WTC11 (cell line): ENCODE measurements around the gene DENND5A. TPM values are rescaled to one million over a fixed set of nuclear protein-coding genes. Genes with fewer than 3 reads are reported as not detected.

Experiments used
- ATAC-seq: fragments of 200-7000 bp; cut with Tn5 transposase; 2 replicates; pipeline ENCODE4 v1.10.0; 2021; ENCODE audit warnings: mild to moderate bottlenecking, moderate library complexity
- CTCF ChIA-PET: fragments of 300-600 bp; sonication (Branson Sonifier 250); formaldehyde crosslinking; loops from one replicate; lab custom pipeline; 2021; ENCODE audit warnings: antibody characterized with exemption; lab: Charles Lee
- POLR2A ChIA-PET: fragments of 350-600 bp; sonication (Branson Sonifier 250); formaldehyde crosslinking; loops from one replicate; lab custom pipeline; 2021; ENCODE audit warnings: antibody characterized with exemption; lab: Charles Lee
- DNase-seq: peaks from one replicate; pipeline ENCODE4 v3.0.0; 2021; ENCODE audit warnings: low spot score
- H3K27ac Mint-ChIP-seq: 2 replicates; pipeline ENCODE4 v1.8.0; 2021; ENCODE audit warnings: mixed read lengths
- H3K27me3 Mint-ChIP-seq: 2 replicates; pipeline ENCODE4 v1.8.0; 2021; ENCODE audit warnings: low read depth, mild to moderate bottlenecking, moderate library complexity, mixed read lengths
- H3K36me3 Mint-ChIP-seq: 2 replicates; pipeline ENCODE4 v1.8.0; 2021; ENCODE audit warnings: mixed read lengths
- H3K4me1 Mint-ChIP-seq: 2 replicates; pipeline ENCODE4 v1.8.0; 2022; ENCODE audit warnings: mixed read lengths
- H3K4me3 Mint-ChIP-seq: 2 replicates; pipeline ENCODE4 v1.8.0; 2021; ENCODE audit warnings: mild to moderate bottlenecking, moderate library complexity, mixed read lengths
- H3K9me3 Mint-ChIP-seq: 2 replicates; pipeline ENCODE4 v1.8.0; 2021; ENCODE audit warnings: mixed read lengths
- ATF6 ChIP-seq: sonication (generic); formaldehyde crosslinking; IDR thresholded peaks from 2 replicates; pipeline ENCODE4 v1.8.1; 2023; ENCODE audit warnings: mild to moderate bottlenecking, missing genetic modification reagents
- E2F1 ChIP-seq: sonication (generic); formaldehyde crosslinking; IDR thresholded peaks from 2 replicates; pipeline ENCODE4 v1.8.0; 2022; ENCODE audit warnings: mild to moderate bottlenecking, missing genetic modification reagents
- HMGXB4 ChIP-seq: sonication (generic); formaldehyde crosslinking; IDR thresholded peaks from 2 replicates; pipeline ENCODE4 v1.8.1; 2023; ENCODE audit warnings: mild to moderate bottlenecking, moderate library complexity, missing genetic modification reagents
- IRF2 ChIP-seq: sonication (generic); formaldehyde crosslinking; IDR thresholded peaks from 2 replicates; pipeline ENCODE4 v1.8.0; 2022; ENCODE audit warnings: low read depth, missing genetic modification reagents, borderline replicate concordance
- MXD4 ChIP-seq: fragments of 250-450 bp; sonication (Bioruptor Pico); IDR thresholded peaks from 2 replicates; pipeline ENCODE4 v1.8.0; 2021; ENCODE audit warnings: mild to moderate bottlenecking, moderate library complexity, borderline replicate concordance
- MYBL2 ChIP-seq: sonication (generic); formaldehyde crosslinking; IDR thresholded peaks from 2 replicates; pipeline ENCODE4 v1.8.1; 2023; ENCODE audit warnings: mild to moderate bottlenecking, moderate library complexity, missing genetic modification reagents
- NFE2L1 ChIP-seq: sonication (generic); formaldehyde crosslinking; IDR thresholded peaks from 2 replicates; pipeline ENCODE4 v1.8.1; 2023; ENCODE audit warnings: missing genetic modification reagents
- NFYB ChIP-seq: sonication (generic); formaldehyde crosslinking; conservative IDR thresholded peaks from 2 replicates; pipeline ENCODE4 v1.8.0; 2022; ENCODE audit warnings: low read depth, missing genetic modification reagents
- NR1H2 ChIP-seq: sonication (generic); formaldehyde crosslinking; IDR thresholded peaks from 2 replicates; pipeline ENCODE4 v1.9.0; 2021; ENCODE audit warnings: mild to moderate bottlenecking, moderate library complexity, missing genetic modification reagents
- OVOL2 ChIP-seq: fragments of 250-450 bp; sonication (Bioruptor Pico); IDR thresholded peaks from 2 replicates; pipeline ENCODE4 v1.9.0; 2021; ENCODE audit warnings: mild to moderate bottlenecking, borderline replicate concordance
- SMAD4 ChIP-seq: sonication (generic); formaldehyde crosslinking; IDR thresholded peaks from 2 replicates; pipeline ENCODE4 v1.8.0; 2022; ENCODE audit warnings: mild to moderate bottlenecking, missing genetic modification reagents
- ZBTB21 ChIP-seq: sonication (generic); formaldehyde crosslinking; IDR thresholded peaks from 2 replicates; pipeline ENCODE4 v1.8.1; 2023; ENCODE audit warnings: mild to moderate bottlenecking, missing genetic modification reagents, borderline replicate concordance
- ZNF138 ChIP-seq: sonication (generic); formaldehyde crosslinking; conservative IDR thresholded peaks from 2 replicates; pipeline ENCODE4 v1.8.1; 2022; ENCODE audit warnings: mild to moderate bottlenecking, moderate library complexity, missing genetic modification reagents
- ZNF317 ChIP-seq: sonication (generic); formaldehyde crosslinking; IDR thresholded peaks from 2 replicates; pipeline ENCODE4 v1.8.1; 2023; ENCODE audit warnings: low read depth, mild to moderate bottlenecking, moderate library complexity, missing genetic modification reagents, borderline replicate concordance
- ZNF425 ChIP-seq: fragments of 250-450 bp; sonication (Bioruptor Pico); conservative IDR thresholded peaks from 2 replicates; pipeline ENCODE4 v1.9.0; 2021; ENCODE audit warnings: mild to moderate bottlenecking
- ZNF532 ChIP-seq: fragments of 250-450 bp; sonication (Bioruptor Pico); IDR thresholded peaks from 2 replicates; pipeline ENCODE4 v1.9.0; 2021; ENCODE audit warnings: mild to moderate bottlenecking, borderline replicate concordance
- total RNA-seq: library from RNA; stranded (reverse); gene quantifications from 3 replicates; pipeline ENCODE4 v1.2.3, GENCODE V29; 2021

Gene DENND5A
- total RNA-seq, 1 experiment from 2014 or later = 69.3 TPM

- DNase-seq = no peak
- TF ChIP-seq ATF6 (CRISPR knock-in tag) (no peak), ZBTB21 (no peak), NR1H2 (CRISPR knock-in tag) (no peak), ZNF317 (CRISPR knock-in tag) (no peak), MXD4 (no peak), SMAD4 (CRISPR knock-in tag) (no peak), NFYB (CRISPR knock-in tag) (no peak), OVOL2 (no peak), MYBL2 (CRISPR knock-in tag) (no peak), NFE2L1 (CRISPR knock-in tag) (no peak), ZNF138 (CRISPR knock-in tag) (no peak), E2F1 (no peak), HMGXB4 (CRISPR knock-in tag) (no peak), IRF2 (CRISPR knock-in tag) (no peak), ZNF532 (no peak), ZNF425 (CRISPR knock-in tag) (no peak)
- TF ChIP-seq, all 79 proteins: peak for 0
- ChIA-PET POLR2A (no interaction called here), CTCF (interaction anchor here (1.3 kb wide), 1 partner anchor 35 kb away, joined by 6 read pairs; no protein-coding TSS in a partner anchor)
- no peak overlapping the region; the same call in 1 of the 2 replicates for H3K27ac Mint-ChIP-seq
- peaks cover 17% of the 10 kb centered on the region for H3K4me1 Mint-ChIP-seq
- H3K9me3 Mint-ChIP-seq = no peaks in the 10 kb centered on the region
- H3K4me3 Mint-ChIP-seq = no peak overlapping the region
- no peaks in the 10 kb centered on the region for H3K27me3 Mint-ChIP-seq
- H3K36me3 Mint-ChIP-seq = peaks cover 45% of the 10 kb centered on the region
- ATAC-seq = no peak
These were observed 92.8 kb downstream of the DENND5A start for GRCh38 chr11:9172389-9172788.
